Activated naive CD8-positive, alpha-beta T cell (primary cell): ENCODE results near the gene RCE1.

Source experiments
- H3K27ac Mint-ChIP-seq: one replicate; pipeline ENCODE4 v1.8.0; 2021; ENCODE audit warnings: mixed read lengths
- H3K27me3 Mint-ChIP-seq: one replicate; pipeline ENCODE4 v1.8.0; 2021; ENCODE audit warnings: mixed read lengths
- H3K36me3 Mint-ChIP-seq: one replicate; pipeline ENCODE4 v1.8.0; 2021; ENCODE audit warnings: mixed read lengths
- H3K4me1 Mint-ChIP-seq: one replicate; pipeline ENCODE4 v1.8.0; 2021; ENCODE audit warnings: low read depth, mixed read lengths
- H3K4me3 Mint-ChIP-seq: one replicate; pipeline ENCODE4 v1.8.0; 2021; ENCODE audit warnings: mild to moderate bottlenecking, mixed read lengths
- H3K9me3 Mint-ChIP-seq: one replicate; pipeline ENCODE4 v1.8.0; 2021; ENCODE audit warnings: low read depth, mixed read lengths

RCE1 gene

GRCh38 chr11:66835768-66836405 is 7.4 kb upstream of the RCE1 start:
- Mint-ChIP-seq H3K27ac (peak overlapping the region; percentile 79), H3K27me3 (no peaks in the 10 kb centered on the region), H3K4me1 (peaks cover 26% of the 10 kb centered on the region), H3K4me3 (no peak overlapping the region), H3K9me3 (no peaks in the 10 kb centered on the region), H3K36me3 (peaks cover 3% of the 10 kb centered on the region)

GRCh38 chr11:66840317-66841091 is 2.7 kb upstream of the RCE1 start:
- H3K4me3 Mint-ChIP-seq: peak overlapping the region; percentile 71
- peak overlapping the region; percentile 93 for H3K27ac Mint-ChIP-seq
- no peaks in the 10 kb centered on the region for H3K27me3 Mint-ChIP-seq
- H3K4me1 Mint-ChIP-seq: peaks cover 52% of the 10 kb centered on the region
- H3K9me3 Mint-ChIP-seq: no peaks in the 10 kb centered on the region
- peaks cover 3% of the 10 kb centered on the region for H3K36me3 Mint-ChIP-seq

- Mint-ChIP-seq H3K4me3 (peak overlapping the region; percentile 90), H3K36me3 (peaks cover 3% of the 10 kb centered on the region), H3K9me3 (no peaks in the 10 kb centered on the region), H3K4me1 (peaks cover 51% of the 10 kb centered on the region), H3K27me3 (no peaks in the 10 kb centered on the region), H3K27ac (peak overlapping the region; percentile 92)
Observed at GRCh38 chr11:66841861-66842260, 1.4 kb upstream of the RCE1 start.

GRCh38 chr11:66842501-66842895 is 743 bp upstream of the RCE1 start:
- peak overlapping the region; percentile 92 for H3K27ac Mint-ChIP-seq
- H3K27me3 Mint-ChIP-seq: no peaks in the 10 kb centered on the region
- peak overlapping the region; percentile 90 for H3K4me3 Mint-ChIP-seq
- no peaks in the 10 kb centered on the region for H3K9me3 Mint-ChIP-seq
- peaks cover 51% of the 10 kb centered on the region for H3K4me1 Mint-ChIP-seq
- peaks cover 3% of the 10 kb centered on the region for H3K36me3 Mint-ChIP-seq

GRCh38 chr11:66843776-66844495 is 695 bp downstream of the RCE1 start:
- Mint-ChIP-seq H3K4me3 (peak overlapping the region; percentile 96), H3K4me1 (peaks cover 47% of the 10 kb centered on the region)

GRCh38 chr11:66844496-66845142 is 1.4 kb downstream of the RCE1 start:
- peak overlapping the region; percentile 96 for H3K4me3 Mint-ChIP-seq
- peaks cover 3% of the 10 kb centered on the region for H3K36me3 Mint-ChIP-seq
- H3K27ac Mint-ChIP-seq: no peak overlapping the region
- no peaks in the 10 kb centered on the region for H3K9me3 Mint-ChIP-seq
- H3K4me1 Mint-ChIP-seq: peaks cover 41% of the 10 kb centered on the region
- no peaks in the 10 kb centered on the region for H3K27me3 Mint-ChIP-seq

More at GRCh38 chr11:66843776-66844495, 695 bp downstream of the RCE1 start:
- Mint-ChIP-seq H3K27me3 (no peaks in the 10 kb centered on the region), H3K27ac (peak overlapping the region; percentile 93), H3K36me3 (peaks cover 3% of the 10 kb centered on the region), H3K9me3 (no peaks in the 10 kb centered on the region)

GRCh38 chr11:66845143-66845875 is 2.1 kb downstream of the RCE1 start:
- H3K36me3 Mint-ChIP-seq: peaks cover 2% of the 10 kb centered on the region
- H3K27me3 Mint-ChIP-seq: no peaks in the 10 kb centered on the region
- no peaks in the 10 kb centered on the region for H3K9me3 Mint-ChIP-seq
- H3K4me3 Mint-ChIP-seq: peak overlapping the region; percentile 96
- no peak overlapping the region for H3K27ac Mint-ChIP-seq
- peaks cover 34% of the 10 kb centered on the region for H3K4me1 Mint-ChIP-seq

GRCh38 chr11:66845876-66846212 is 2.6 kb downstream of the RCE1 start:
- H3K4me3 Mint-ChIP-seq: no peak overlapping the region
- no peaks in the 10 kb centered on the region for H3K9me3 Mint-ChIP-seq
- no peaks in the 10 kb centered on the region for H3K36me3 Mint-ChIP-seq
- H3K27me3 Mint-ChIP-seq: no peaks in the 10 kb centered on the region
- no peak overlapping the region for H3K27ac Mint-ChIP-seq
- H3K4me1 Mint-ChIP-seq: peaks cover 28% of the 10 kb centered on the region

GRCh38 chr11:66846671-66847091 is 3.4 kb downstream of the RCE1 start:
- Mint-ChIP-seq H3K36me3 (no peaks in the 10 kb centered on the region), H3K27ac (no peak overlapping the region), H3K9me3 (no peaks in the 10 kb centered on the region), H3K4me3 (peak overlapping the region; percentile 13), H3K4me1 (peaks cover 22% of the 10 kb centered on the region), H3K27me3 (no peaks in the 10 kb centered on the region)

GRCh38 chr11:66847461-66848232 is 4.4 kb downstream of the RCE1 start:
- Mint-ChIP-seq H3K9me3 (no peaks in the 10 kb centered on the region), H3K27me3 (no peaks in the 10 kb centered on the region), H3K27ac (no peak overlapping the region), H3K4me1 (peaks cover 15% of the 10 kb centered on the region), H3K4me3 (no peak overlapping the region), H3K36me3 (no peaks in the 10 kb centered on the region)

GRCh38 chr11:66848671-66849500 is 5.6 kb downstream of the RCE1 start:
- no peak overlapping the region for H3K4me3 Mint-ChIP-seq
- no peaks in the 10 kb centered on the region for H3K9me3 Mint-ChIP-seq
- no peak overlapping the region for H3K27ac Mint-ChIP-seq
- peaks cover 14% of the 10 kb centered on the region for H3K4me1 Mint-ChIP-seq
- H3K36me3 Mint-ChIP-seq: no peaks in the 10 kb centered on the region
- H3K27me3 Mint-ChIP-seq: no peaks in the 10 kb centered on the region

- Mint-ChIP-seq H3K36me3 (no peaks in the 10 kb centered on the region), H3K4me3 (no peak overlapping the region), H3K9me3 (no peaks in the 10 kb centered on the region), H3K4me1 (peaks cover 7% of the 10 kb centered on the region), H3K27me3 (no peaks in the 10 kb centered on the region), H3K27ac (no peak overlapping the region)
Observed at GRCh38 chr11:66849501-66850234, 6.4 kb downstream of the RCE1 start.

- no peaks in the 10 kb centered on the region for H3K27me3 Mint-ChIP-seq
- H3K9me3 Mint-ChIP-seq: no peaks in the 10 kb centered on the region
- H3K27ac Mint-ChIP-seq: no peak overlapping the region
- H3K36me3 Mint-ChIP-seq: no peaks in the 10 kb centered on the region
- peaks cover 2% of the 10 kb centered on the region for H3K4me1 Mint-ChIP-seq
- H3K4me3 Mint-ChIP-seq: no peak overlapping the region
Observed at GRCh38 chr11:66850235-66850587, 7.0 kb downstream of the RCE1 start.
